GM21528 (cell line): Measurements from ENCODE around the gene CYP20A1.
"Not testable (repeated sequence)": the region's sequence is repeated elsewhere in the genome, so short reads cannot be mapped to it uniquely, and the experiment has no call there.

Experiments used
- ATAC-seq: cut with Tn5 transposase; IDR thresholded peaks from one replicate; pipeline ENCODE4 v1.9.1; 2021; ENCODE audit warnings: mild to moderate bottlenecking, moderate library complexity; ENCODE audit not compliant: unreplicated experiment, low FRiP score

Gene CYP20A1

GRCh38 chr2:203280428-203281064 is 41.7 kb downstream of the CYP20A1 start:
- no peak for ATAC-seq

DNA sequence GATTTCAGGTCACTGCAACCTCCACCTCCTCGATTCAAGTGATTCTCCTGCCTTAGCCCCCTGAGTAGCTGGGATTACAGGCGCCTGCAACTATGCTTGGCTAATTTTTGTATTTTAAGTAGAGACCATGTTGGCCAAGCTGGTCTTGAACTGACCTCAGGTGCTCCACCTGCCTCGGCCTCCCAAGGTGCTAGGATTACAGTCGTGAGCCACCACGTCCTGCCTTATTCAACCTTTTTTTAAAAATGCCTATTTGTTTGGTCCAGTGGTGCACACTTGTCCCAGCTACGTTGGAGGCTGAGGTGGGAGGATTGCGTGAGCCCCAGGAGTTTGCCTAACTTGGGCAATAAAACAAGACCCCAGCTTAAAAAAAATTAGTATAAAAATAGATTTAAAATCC is 43.3 kb downstream of the CYP20A1 start:
- no peak for ATAC-seq

DNA sequence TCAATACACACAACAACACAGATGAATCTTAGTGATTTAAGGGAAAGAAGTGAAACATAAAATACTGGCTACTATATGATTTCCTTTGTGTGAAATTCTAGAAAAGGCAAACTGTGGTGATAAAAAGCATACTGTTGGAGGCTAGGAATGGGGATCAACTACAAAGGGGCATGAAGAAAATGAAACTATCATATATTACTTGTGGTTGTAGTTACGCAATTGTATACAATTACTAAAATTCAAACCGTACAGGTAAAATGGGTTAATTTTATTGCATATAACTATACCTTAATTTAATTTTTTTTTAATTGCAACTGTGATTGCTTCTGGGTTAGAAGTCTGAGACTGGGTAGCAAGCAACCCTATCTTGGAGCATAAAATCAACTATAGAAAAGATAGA is 47.7 kb downstream of the CYP20A1 start:
- no peak for ATAC-seq

DNA sequence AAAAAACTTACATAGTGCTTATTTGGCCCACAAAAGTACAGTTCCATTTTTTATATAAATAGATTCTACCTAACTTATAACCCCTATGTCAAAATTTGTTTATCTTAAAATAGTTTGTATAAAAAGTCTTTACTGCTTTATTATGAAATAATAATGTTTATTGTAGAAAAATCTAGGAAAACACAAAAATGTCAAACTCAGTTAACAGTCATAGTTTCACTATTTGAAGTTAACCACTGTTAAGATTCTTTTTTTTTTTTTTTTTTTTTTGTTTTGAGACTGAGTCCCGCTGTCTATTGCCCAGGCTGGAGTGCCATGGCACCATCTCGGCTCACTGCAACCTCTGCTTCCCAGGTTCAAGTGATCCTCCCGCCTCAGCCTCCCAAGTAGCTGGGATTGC is 62.8 kb downstream of the CYP20A1 start:
- ATAC-seq, result no peak

GRCh38 chr2:203302586-203302985 is 63.8 kb downstream of the CYP20A1 start:
- not testable (repeated sequence) for ATAC-seq

DNA sequence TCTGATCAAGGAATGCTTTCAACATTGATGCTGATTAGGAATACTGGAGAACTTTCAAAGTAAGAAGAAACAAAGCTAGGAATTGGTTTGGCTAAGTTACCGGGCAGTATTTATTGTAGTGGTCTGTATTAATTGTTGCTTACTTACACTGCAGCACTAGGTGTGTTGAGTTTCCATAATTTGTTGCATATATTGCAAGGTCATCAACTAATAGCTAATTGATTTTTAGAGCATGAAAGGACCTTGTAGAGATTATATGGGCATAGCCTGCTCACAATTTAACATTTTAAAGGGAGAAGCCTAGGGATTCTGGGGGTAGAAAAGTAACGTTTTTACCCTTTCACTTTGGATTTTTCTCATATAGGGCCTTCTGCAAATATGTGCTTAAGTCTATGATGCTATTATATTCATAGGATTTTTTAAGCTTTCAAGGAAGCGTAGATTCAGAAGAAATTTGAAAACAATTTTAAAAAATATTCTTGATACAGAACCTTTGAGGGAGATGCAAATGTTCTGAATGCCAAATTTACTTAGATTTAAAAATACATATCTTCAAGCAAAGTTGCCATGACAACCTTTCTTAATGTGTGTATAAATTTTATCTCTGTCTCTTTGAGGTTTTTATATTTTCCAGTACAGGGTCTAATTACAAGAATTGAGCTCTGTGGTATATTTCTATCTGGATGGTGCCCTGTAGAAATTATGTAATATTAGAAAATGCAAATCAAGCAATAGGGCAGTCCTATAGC is 72.0 kb downstream of the CYP20A1 start:
- ATAC-seq, result no peak

DNA sequence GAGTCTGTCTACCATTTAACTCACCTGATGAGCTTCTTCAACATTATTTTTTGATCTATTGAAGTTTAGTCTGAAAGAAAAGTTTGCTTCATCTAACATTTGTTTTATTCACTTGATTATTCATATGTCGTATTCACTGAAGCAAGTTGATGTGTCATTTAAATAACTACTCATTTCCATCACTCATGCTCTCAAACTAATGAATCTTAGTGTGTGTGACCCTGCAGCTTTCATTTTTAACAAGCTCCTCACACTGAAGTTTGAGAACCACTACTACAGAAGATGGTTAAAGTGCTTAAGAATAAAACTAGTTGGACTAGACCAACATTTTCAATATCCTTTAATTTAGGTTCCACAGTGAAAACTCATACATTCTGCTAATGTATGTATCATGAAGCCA is 87.5 kb downstream of the CYP20A1 start:
- no peak for ATAC-seq

- ATAC-seq, result peak; percentile 6
Observed at GRCh38 chr2:203327582-203327900, 88.7 kb downstream of the CYP20A1 start.

GRCh38 chr2:203327901-203328759 is 89.3 kb downstream of the CYP20A1 start, which contains the start of gene ABI2:
Gene ABI2 (plus strand): TSS chr2:203328394. CDS start chr2:203328515, 121 bp downstream.
- ATAC-seq, result peak; percentile 63

- peak; percentile 56 for ATAC-seq
Observed at GRCh38 chr2:203328760-203329540, 90.1 kb downstream of the CYP20A1 start.

DNA sequence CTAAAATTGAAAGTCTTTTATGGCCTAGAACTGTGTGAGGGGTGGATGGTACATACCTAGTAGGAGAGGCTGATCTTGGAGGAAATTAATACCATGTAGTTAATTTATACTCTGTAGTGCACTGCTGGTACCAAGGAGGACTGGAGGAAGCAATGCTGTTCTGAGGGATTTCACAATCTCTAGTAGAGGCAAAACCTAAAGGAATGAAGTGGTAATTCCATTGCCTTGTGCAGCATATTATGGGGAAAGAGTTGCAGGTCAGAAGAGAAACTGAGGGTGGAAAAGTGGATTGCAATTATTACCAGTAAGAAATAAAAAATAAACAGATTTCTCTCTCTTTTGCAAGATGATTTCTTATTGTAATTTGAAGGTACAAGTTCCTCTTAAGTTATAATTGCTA is 91.6 kb downstream of the CYP20A1 start:
- ATAC-seq, result no peak

- no peak for ATAC-seq
Observed at GRCh38 chr2:203338322-203338721, 99.5 kb downstream of the CYP20A1 start.

GRCh38 chr2:203340791-203341487 is 102.1 kb downstream of the CYP20A1 start:
- no peak for ATAC-seq

DNA sequence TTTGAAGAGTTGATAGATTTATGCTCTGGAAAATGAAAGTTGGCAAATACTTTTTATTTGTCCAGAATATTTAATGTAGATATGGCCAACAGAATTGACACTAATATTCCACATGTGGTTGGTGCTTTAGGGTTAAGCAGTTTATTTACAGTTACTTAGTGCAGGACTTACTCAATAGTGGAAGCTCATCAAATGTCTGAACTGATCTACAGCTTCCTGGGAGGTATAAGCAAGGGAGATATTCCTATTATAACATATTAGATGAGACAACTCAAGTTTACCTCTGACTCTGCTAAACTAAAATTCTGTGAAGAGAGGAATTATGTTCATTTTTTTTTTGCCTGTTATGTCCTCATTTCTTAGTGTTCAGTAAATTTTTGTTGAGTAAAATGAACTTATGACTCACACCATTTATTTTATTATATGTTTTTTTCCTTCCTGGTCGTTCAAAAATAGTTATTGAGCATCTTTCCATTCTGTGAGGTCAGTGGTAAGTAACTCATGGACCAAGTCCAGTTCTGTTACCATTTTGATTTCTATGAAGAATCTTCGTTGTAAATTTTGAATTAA is 103.0 kb downstream of the CYP20A1 start:
- ATAC-seq, result no peak

DNA sequence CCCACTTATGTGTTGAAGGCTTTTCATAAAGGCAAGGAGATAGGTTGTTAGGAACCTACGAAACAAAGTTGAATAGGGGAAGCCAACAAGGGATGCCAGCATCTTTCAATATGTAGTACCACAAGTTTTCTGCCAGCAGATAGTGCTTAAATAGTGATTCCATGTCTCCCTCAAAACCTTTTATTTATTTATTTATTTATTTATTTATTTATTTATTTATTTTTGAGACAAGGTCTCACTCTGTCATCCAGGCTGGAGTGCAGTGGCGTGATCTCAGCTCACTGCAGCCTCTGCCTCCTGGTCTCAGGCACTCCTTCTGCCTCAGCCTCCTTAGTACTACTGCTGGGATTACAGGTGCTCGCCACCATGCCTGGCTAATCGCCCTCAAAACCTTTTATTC is 103.6 kb downstream of the CYP20A1 start:
- not testable (repeated sequence) for ATAC-seq

- ATAC-seq, result no peak
Observed at GRCh38 chr2:203344667-203345066, 105.8 kb downstream of the CYP20A1 start.

DNA sequence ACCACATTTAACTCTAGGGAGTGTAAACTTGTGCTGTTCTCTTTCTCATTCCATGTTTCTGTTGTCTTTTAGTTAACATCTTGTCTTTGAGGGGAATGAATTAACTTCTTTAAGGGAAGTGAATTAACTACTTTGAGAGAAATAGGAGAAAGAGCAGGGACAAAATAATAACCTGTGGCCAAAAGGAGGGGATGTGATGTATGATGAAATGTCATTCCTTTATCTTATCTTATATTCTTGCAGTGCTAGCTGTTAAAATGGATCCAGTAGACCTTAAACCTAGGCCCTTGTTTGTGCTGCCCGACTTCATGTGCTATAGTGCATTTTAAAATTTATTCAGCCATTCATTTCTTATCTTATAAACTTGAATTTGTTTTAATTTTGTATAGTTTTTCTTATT is 107.8 kb downstream of the CYP20A1 start:
- ATAC-seq, result no peak

DNA sequence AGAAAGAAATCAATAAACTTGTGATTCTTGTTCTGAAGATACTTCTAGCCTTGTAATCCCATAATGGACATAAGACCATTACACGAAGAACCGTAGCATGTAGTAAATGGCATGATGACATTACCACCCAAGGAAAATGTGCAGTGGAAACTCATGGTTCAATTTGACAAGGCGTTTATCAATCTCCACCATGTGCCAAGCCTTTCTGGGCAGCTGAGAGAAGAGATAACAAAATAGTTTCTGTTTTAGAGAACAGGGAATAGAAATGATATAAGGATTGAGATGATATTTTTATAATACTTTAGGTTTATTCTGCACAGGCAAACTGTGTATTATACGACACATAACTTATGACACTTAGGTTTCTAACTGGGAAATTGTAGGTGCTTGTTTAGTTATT is 108.6 kb downstream of the CYP20A1 start:
- no peak for ATAC-seq

DNA sequence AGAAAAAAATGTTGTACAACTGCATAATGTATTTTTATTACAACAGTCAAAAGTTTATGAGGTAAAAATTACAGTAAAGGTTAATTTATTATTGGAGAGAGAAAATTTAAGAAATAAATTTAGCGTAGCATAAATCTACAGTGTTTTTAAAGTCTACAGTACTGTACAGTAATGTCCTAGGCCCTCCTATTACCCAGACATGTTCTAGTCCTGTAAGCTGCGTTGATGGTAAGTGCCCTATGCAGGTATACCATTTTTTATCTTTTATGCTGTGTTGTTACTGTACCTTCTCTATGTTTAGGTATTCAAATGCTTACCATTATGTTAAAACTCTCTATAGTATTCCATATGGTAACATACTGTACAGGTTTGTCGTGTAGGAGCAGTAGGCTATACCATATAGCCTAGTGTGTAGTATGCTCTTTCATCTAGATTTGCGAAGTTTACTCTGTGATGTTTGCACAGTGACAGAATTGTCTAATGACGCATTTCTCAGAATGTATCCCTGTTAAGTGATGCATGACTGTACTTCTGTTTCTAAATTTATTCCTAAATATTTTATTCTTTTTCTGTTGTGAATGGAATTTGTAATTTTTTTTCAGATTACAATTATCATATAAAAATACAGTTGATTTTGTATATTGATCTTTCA is 113.9 kb downstream of the CYP20A1 start:
- no peak for ATAC-seq
